WTC11 (cell line): ENCODE data around the gene STXBP1. TPM values are rescaled to one million over a fixed set of nuclear protein-coding genes. Genes with fewer than 3 reads are reported as not detected.

ENCODE experiments used
- ATAC-seq: fragments of 200-7000 bp; cut with Tn5 transposase; 2 replicates; pipeline ENCODE4 v1.10.0; 2021; ENCODE audit warnings: mild to moderate bottlenecking, moderate library complexity
- CTCF ChIA-PET: fragments of 300-600 bp; sonication (Branson Sonifier 250); formaldehyde crosslinking; loops from one replicate; lab custom pipeline; 2021; ENCODE audit warnings: antibody characterized with exemption; lab: Charles Lee
- POLR2A ChIA-PET: fragments of 350-600 bp; sonication (Branson Sonifier 250); formaldehyde crosslinking; loops from one replicate; lab custom pipeline; 2021; ENCODE audit warnings: antibody characterized with exemption; lab: Charles Lee
- DNase-seq: peaks from one replicate; pipeline ENCODE4 v3.0.0; 2021; ENCODE audit warnings: low spot score
- H3K27ac Mint-ChIP-seq: 2 replicates; pipeline ENCODE4 v1.8.0; 2021; ENCODE audit warnings: mixed read lengths
- H3K27me3 Mint-ChIP-seq: 2 replicates; pipeline ENCODE4 v1.8.0; 2021; ENCODE audit warnings: low read depth, mild to moderate bottlenecking, moderate library complexity, mixed read lengths
- H3K36me3 Mint-ChIP-seq: 2 replicates; pipeline ENCODE4 v1.8.0; 2021; ENCODE audit warnings: mixed read lengths
- H3K4me1 Mint-ChIP-seq: 2 replicates; pipeline ENCODE4 v1.8.0; 2022; ENCODE audit warnings: mixed read lengths
- H3K4me3 Mint-ChIP-seq: 2 replicates; pipeline ENCODE4 v1.8.0; 2021; ENCODE audit warnings: mild to moderate bottlenecking, moderate library complexity, mixed read lengths
- H3K9me3 Mint-ChIP-seq: 2 replicates; pipeline ENCODE4 v1.8.0; 2021; ENCODE audit warnings: mixed read lengths
- ATF1 ChIP-seq: sonication (generic); formaldehyde crosslinking; IDR thresholded peaks from 2 replicates; pipeline ENCODE4 v1.8.1; 2023; ENCODE audit warnings: mild to moderate bottlenecking, moderate library complexity, missing genetic modification reagents
- ATF2 ChIP-seq: sonication (generic); formaldehyde crosslinking; IDR thresholded peaks from 2 replicates; pipeline ENCODE4 v1.8.1; 2022; ENCODE audit warnings: low read depth, missing genetic modification reagents, borderline replicate concordance
- ATF6 ChIP-seq: sonication (generic); formaldehyde crosslinking; IDR thresholded peaks from 2 replicates; pipeline ENCODE4 v1.8.1; 2023; ENCODE audit warnings: mild to moderate bottlenecking, missing genetic modification reagents
- CTCF ChIP-seq: fragments of 200-600 bp; IDR thresholded peaks from 2 replicates; pipeline ENCODE4 v1.8.0; 2022; ENCODE audit warnings: antibody characterized with exemption
- E2F5 ChIP-seq: sonication (generic); formaldehyde crosslinking; IDR thresholded peaks from 2 replicates; pipeline ENCODE4 v1.8.1; 2022; ENCODE audit warnings: mild to moderate bottlenecking, moderate library complexity, missing genetic modification reagents
- GRHL2 ChIP-seq: fragments of 250-450 bp; sonication (Bioruptor Pico); IDR thresholded peaks from 2 replicates; pipeline ENCODE4 v1.8.0; 2022; ENCODE audit warnings: mild to moderate bottlenecking, moderate library complexity; ENCODE audit not compliant: insufficient replicate concordance, severe bottlenecking
- PRDM15 ChIP-seq: sonication (generic); formaldehyde crosslinking; IDR thresholded peaks from 2 replicates; pipeline ENCODE4 v1.8.0; 2022; ENCODE audit warnings: missing genetic modification reagents
- PRRX2 ChIP-seq: fragments of 250-450 bp; sonication (Bioruptor Pico); IDR thresholded peaks from 2 replicates; pipeline ENCODE4 v1.8.0; 2021; ENCODE audit warnings: mild to moderate bottlenecking
- SP1 ChIP-seq: sonication (generic); formaldehyde crosslinking; conservative IDR thresholded peaks from 2 replicates; pipeline ENCODE4 v1.8.1; 2022; ENCODE audit warnings: missing genetic modification reagents
- STAT6 ChIP-seq: sonication (generic); formaldehyde crosslinking; conservative IDR thresholded peaks from 2 replicates; pipeline ENCODE4 v1.8.1; 2023; ENCODE audit warnings: mild to moderate bottlenecking, low read depth, missing genetic modification reagents, moderate library complexity
- TCF7 ChIP-seq: sonication (generic); formaldehyde crosslinking; IDR thresholded peaks from 2 replicates; pipeline ENCODE4 v1.8.0; 2022; ENCODE audit warnings: mild to moderate bottlenecking, low read depth, missing genetic modification reagents, moderate library complexity
- ZMAT4 ChIP-seq: fragments of 250-450 bp; sonication (Bioruptor Pico); IDR thresholded peaks from 2 replicates; pipeline ENCODE4 v1.9.0; 2021; ENCODE audit warnings: mild to moderate bottlenecking
- ZNF317 ChIP-seq: sonication (generic); formaldehyde crosslinking; IDR thresholded peaks from 2 replicates; pipeline ENCODE4 v1.8.1; 2023; ENCODE audit warnings: low read depth, mild to moderate bottlenecking, moderate library complexity, missing genetic modification reagents, borderline replicate concordance
- total RNA-seq: library from RNA; stranded (reverse); gene quantifications from 3 replicates; pipeline ENCODE4 v1.2.3, GENCODE V29; 2021

Gene STXBP1
- total RNA-seq, 1 experiment from 2014 or later: 37.1 TPM

- TF ChIP-seq STAT6 (CRISPR knock-in tag) (no peak), PRDM15 (CRISPR knock-in tag) (no peak), ATF2 (no peak), ZMAT4 (CRISPR knock-in tag) (no peak)
These were observed 45.6 kb upstream of the STXBP1 start (continued) for GRCh38 chr9:127566351-127567001.

- ChIA-PET CTCF (interaction anchor here (0.6 to 3.1 kb wide), 13 partner anchors 9 to 550 kb away, joined by 3 to 16 read pairs (median 6); partner anchors contain the start of gene TOR2A), POLR2A (interaction anchor here (0.6 to 1.7 kb wide), 3 partner anchors 9 to 67 kb away, joined by 3 to 6 read pairs (median 4); no protein-coding TSS in a partner anchor)
- Mint-ChIP-seq H3K27ac (peak overlapping the region; percentile 74; the same call in 1 of the 2 replicates), H3K9me3 (no peaks in the 10 kb centered on the region), H3K27me3 (peaks cover 10% of the 10 kb centered on the region), H3K4me3 (peak overlapping the region; percentile 70), H3K4me1 (peaks cover 31% of the 10 kb centered on the region), H3K36me3 (no peaks in the 10 kb centered on the region)
- DNase-seq (no peak), ATAC-seq (peak; percentile 9)
- no peak for TF ChIP-seq SP1
- TF ChIP-seq PRRX2 (CRISPR knock-in tag): no peak
- no peak for TF ChIP-seq E2F5
- TF ChIP-seq TCF7 (CRISPR knock-in tag): no peak
- no peak for TF ChIP-seq ZNF317 (CRISPR knock-in tag)
- no peak for TF ChIP-seq GRHL2 (CRISPR knock-in tag)
- no peak for TF ChIP-seq CTCF
- no peak for TF ChIP-seq ATF1 (CRISPR knock-in tag)
- TF ChIP-seq ATF6 (CRISPR knock-in tag): no peak
These were observed 44.9 kb upstream of the STXBP1 start for GRCh38 chr9:127567035-127567729.
